HEK293 (cell line): ENCODE measurements around the gene CCDC40.

Experiments
- CTCF ChIA-PET: fragments of 350-600 bp; formaldehyde crosslinking; extraction: SDS; loops from one replicate; lab custom pipeline; 2021; ENCODE audit warnings: antibody characterized with exemption; lab: Yijun Ruan, JAX
- POLR2A ChIA-PET: fragments of 300-600 bp; formaldehyde crosslinking; extraction: SDS; loops from one replicate; lab custom pipeline; 2020; ENCODE audit warnings: antibody characterized with exemption, inconsistent platforms; lab: Yijun Ruan, JAX
- H3K27ac ChIP-seq: fragments of 200-500 bp; sonication (Bioruptor generic); 2 replicates; pipeline ENCODE4 v1.5.1; 2014; ENCODE audit warnings: low read depth, low read length, control low read depth, inconsistent platforms; ENCODE audit errors: extremely low read depth
- H3K36me3 ChIP-seq, 2 experiments: fragments of 200-500 bp in 1 of 2; sonication (Bioruptor generic) in 1 of 2; 1 replicate in 1 of 2; 2 replicates in 1 of 2; pipeline ENCODE4 v1.5.1; 2014 to 2017; ENCODE audit warnings: inconsistent platforms in 2 of 2, low read length in 2 of 2; ENCODE audit not compliant: control insufficient read depth in 2 of 2, insufficient read depth in 1 of 2
- H3K4me1 ChIP-seq: fragments of 200-500 bp; sonication (Bioruptor generic); 2 replicates; pipeline ENCODE4 v1.5.1; 2014; ENCODE audit warnings: mild to moderate bottlenecking, low read length, inconsistent platforms; ENCODE audit not compliant: control insufficient read depth, insufficient read depth
- H3K4me3 ChIP-seq: 2 replicates; pipeline ENCODE4 v1.5.1; 2011; ENCODE audit warnings: low read depth, mild to moderate bottlenecking, control low read depth, low read length, moderate library complexity
- H3K9me3 ChIP-seq: fragments of 200-500 bp; sonication (Bioruptor generic); 2 replicates; pipeline ENCODE4 v1.5.1; 2014; ENCODE audit warnings: low read depth, low read length, inconsistent platforms; ENCODE audit not compliant: control insufficient read depth, insufficient read depth
- GLIS1 ChIP-seq: fragments of 450-650 bp; formaldehyde crosslinking; IDR thresholded peaks from 2 replicates; pipeline ENCODE4 v1.5.1; 2016; ENCODE audit warnings: missing biosample characterization, missing genetic modification characterization
- GLIS2 ChIP-seq: fragments of 450-650 bp; formaldehyde crosslinking; IDR thresholded peaks from 2 replicates; pipeline ENCODE4 v1.5.1; 2016; ENCODE audit warnings: missing biosample characterization, missing genetic modification characterization
- KLF10 ChIP-seq: fragments of 450-650 bp; IDR thresholded peaks from 2 replicates; pipeline ENCODE4 v1.5.1; 2018; ENCODE audit warnings: missing biosample characterization, mild to moderate bottlenecking, missing genetic modification characterization
- MYNN ChIP-seq: fragments of 450-650 bp; formaldehyde crosslinking; IDR thresholded peaks from 2 replicates; pipeline ENCODE4 v1.5.1; 2016; ENCODE audit warnings: missing biosample characterization, missing genetic modification characterization, borderline replicate concordance
- PRDM1 ChIP-seq: fragments of 450-650 bp; formaldehyde crosslinking; IDR thresholded peaks from 2 replicates; pipeline ENCODE4; 2016; ENCODE audit warnings: missing biosample characterization, missing genetic modification characterization
- PRDM10 ChIP-seq: fragments of 450-650 bp; formaldehyde crosslinking; IDR thresholded peaks from 2 replicates; pipeline ENCODE4 v1.5.1; 2016; ENCODE audit warnings: missing biosample characterization, missing genetic modification characterization
- SCRT2 ChIP-seq: fragments of 450-650 bp; formaldehyde crosslinking; IDR thresholded peaks from 2 replicates; pipeline ENCODE4 v1.5.1; 2016; ENCODE audit warnings: missing biosample characterization, missing genetic modification characterization
- TCF7L2 ChIP-seq: IDR thresholded peaks from 2 replicates; pipeline ENCODE4 v1.6.1; 2011; ENCODE audit warnings: low read depth, mild to moderate bottlenecking, inconsistent platforms, low read length, moderate library complexity, borderline replicate concordance
- TRIM28 ChIP-seq: IDR thresholded peaks from 2 replicates; pipeline ENCODE4 v1.6.1; 2011; ENCODE audit warnings: low read length, control low read depth, borderline replicate concordance
- WT1 ChIP-seq: fragments of 450-650 bp; formaldehyde crosslinking; IDR thresholded peaks from 2 replicates; pipeline ENCODE4 v1.5.1; 2016; ENCODE audit warnings: missing biosample characterization, missing genetic modification characterization
- ZBTB48 ChIP-seq: fragments of 450-650 bp; formaldehyde crosslinking; IDR thresholded peaks from 2 replicates; pipeline ENCODE4 v1.5.1; 2016; ENCODE audit warnings: missing biosample characterization, missing genetic modification characterization
- ZIC2 ChIP-seq: fragments of 450-650 bp; formaldehyde crosslinking; IDR thresholded peaks from 2 replicates; pipeline ENCODE4 v1.5.1; 2016; ENCODE audit warnings: missing biosample characterization, missing genetic modification characterization
- ZNF114 ChIP-seq: fragments of 450-650 bp; formaldehyde crosslinking; IDR thresholded peaks from 2 replicates; pipeline ENCODE4 v1.5.0; 2017; ENCODE audit warnings: missing biosample characterization, missing genetic modification characterization
- ZNF132 ChIP-seq: fragments of 450-650 bp; formaldehyde crosslinking; IDR thresholded peaks from 2 replicates; pipeline ENCODE4 v1.5.1; 2017; ENCODE audit warnings: missing biosample characterization, missing genetic modification characterization, borderline replicate concordance
- ZNF184 ChIP-seq: fragments of 450-650 bp; IDR thresholded peaks from 2 replicates; pipeline ENCODE4 v1.5.1; 2018; ENCODE audit warnings: missing biosample characterization, mild to moderate bottlenecking, missing genetic modification characterization
- ZNF221 ChIP-seq: fragments of 450-650 bp; formaldehyde crosslinking; IDR thresholded peaks from 2 replicates; pipeline ENCODE4 v1.5.1; 2017; ENCODE audit warnings: missing biosample characterization, missing genetic modification characterization, borderline replicate concordance
- ZNF239 ChIP-seq: fragments of 450-650 bp; formaldehyde crosslinking; IDR thresholded peaks from 2 replicates; pipeline ENCODE4 v1.5.1; 2016; ENCODE audit warnings: missing biosample characterization, missing genetic modification characterization
- ZNF302 ChIP-seq: fragments of 450-650 bp; formaldehyde crosslinking; IDR thresholded peaks from 2 replicates; pipeline ENCODE4 v1.5.1; 2016; ENCODE audit warnings: missing biosample characterization, missing genetic modification characterization, low read depth
- ZNF341 ChIP-seq: fragments of 450-650 bp; formaldehyde crosslinking; IDR thresholded peaks from 2 replicates; pipeline ENCODE4; 2016; ENCODE audit warnings: low read depth, missing biosample characterization, missing genetic modification characterization
- ZNF629 ChIP-seq: fragments of 450-650 bp; formaldehyde crosslinking; IDR thresholded peaks from 2 replicates; pipeline ENCODE4 v1.5.1; 2017; ENCODE audit warnings: missing biosample characterization, missing genetic modification characterization
- ZNF658 ChIP-seq: fragments of 450-650 bp; formaldehyde crosslinking; IDR thresholded peaks from 2 replicates; pipeline ENCODE4; 2016; ENCODE audit warnings: missing biosample characterization, missing genetic modification characterization
- ZNF792 ChIP-seq: fragments of 450-650 bp; formaldehyde crosslinking; IDR thresholded peaks from 2 replicates; pipeline ENCODE4 v1.5.1; 2016; ENCODE audit warnings: missing biosample characterization, missing genetic modification characterization
- TF ChIP-seq, protein P1 (sequence below): fragments of 450-650 bp; formaldehyde crosslinking; IDR thresholded peaks from 2 replicates; pipeline ENCODE4; 2016; ENCODE audit warnings: missing biosample characterization, missing genetic modification characterization

The CCDC40 gene

GRCh38 chr17:80117491-80118401, 81.3 kb downstream of the CCDC40 start:
- Histone ChIP-seq H3K4me3 (no peak overlapping the region), H3K27ac (no peak overlapping the region), H3K4me1 (no peaks in the 10 kb centered on the region), H3K9me3 (no peaks in the 10 kb centered on the region), H3K36me3 (peaks cover 0 to 16% of the 10 kb centered on the region in 2 experiments; a peak in 1 of 3 replicates)
- POLR2A ChIA-PET = interaction anchor here (2.7 kb wide), 1 partner anchor 28 kb away, joined by 6 read pairs; no protein-coding TSS in a partner anchor
- TF ChIP-seq ZNF629 (tag by site-specific recombination) = no peak
- no peak for TF ChIP-seq KLF10 (tag by site-specific recombination)
- no peak for TF ChIP-seq ZNF114 (tag by site-specific recombination)
- TF ChIP-seq GLIS1 = peak; percentile 28; the same call in 1 of the 2 replicates
- no peak for TF ChIP-seq TRIM28
- no peak for TF ChIP-seq ZNF132 (tag by site-specific recombination)
- TF ChIP-seq GLIS2 (tag by site-specific recombination) = peak; percentile 56
- no peak for TF ChIP-seq ZNF792
- peak; percentile 27; the same call in 1 of the 2 replicates for TF ChIP-seq ZIC2
- TF ChIP-seq ZNF302 (tag by site-specific recombination) = no peak
- CTCF ChIA-PET = interaction anchor here (1.0 to 1.2 kb wide), 2 partner anchors 7 to 16 kb away, joined by 6 read pairs; partner anchors contain the start of gene GAA

DNA sequence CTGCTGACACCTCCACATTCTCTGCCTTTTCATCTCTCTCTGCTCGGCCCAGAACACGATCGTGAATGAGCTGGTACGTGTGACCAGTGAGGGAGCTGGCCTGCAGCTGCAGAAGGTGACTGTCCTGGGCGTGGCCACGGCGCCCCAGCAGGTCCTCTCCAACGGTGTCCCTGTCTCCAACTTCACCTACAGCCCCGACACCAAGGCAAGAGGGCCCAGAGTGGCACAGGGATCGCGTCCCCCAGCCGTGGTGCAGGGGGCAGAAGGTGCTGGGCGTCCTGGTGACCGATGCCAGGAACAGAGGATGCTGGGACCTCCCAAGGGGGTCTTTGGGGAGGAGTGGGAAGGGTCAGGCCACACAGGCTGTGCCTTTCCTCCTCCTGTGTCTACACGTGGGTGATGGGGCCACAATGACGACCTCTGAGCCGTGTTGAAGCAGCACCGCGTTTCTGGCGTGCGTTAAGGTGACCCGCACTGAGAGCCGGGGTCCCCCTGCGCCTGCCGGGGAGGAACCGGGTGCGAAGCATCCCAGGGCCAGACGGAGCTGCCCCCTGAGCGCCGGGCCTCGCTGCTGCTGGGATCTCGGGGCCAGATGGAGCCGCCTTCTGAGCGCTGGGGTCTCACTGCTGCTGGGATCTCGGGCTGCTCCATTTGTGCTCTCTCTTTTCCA, 82.3 kb downstream of the CCDC40 start:
- CTCF ChIA-PET = interaction anchor here (0.9 to 1.0 kb wide), 2 partner anchors 8 to 48 kb away, joined by 3 to 6 read pairs; no protein-coding TSS in a partner anchor
- Histone ChIP-seq H3K27ac (no peak overlapping the region), H3K36me3 (peaks cover 0 to 13% of the 10 kb centered on the region in 2 experiments; a peak in 1 of 3 replicates), H3K4me3 (no peak overlapping the region), H3K9me3 (no peaks in the 10 kb centered on the region)
- no peak for TF ChIP-seq ZBTB48 (tag by site-specific recombination)
- no peak for TF ChIP-seq PRDM1 (tag by site-specific recombination)
- TF ChIP-seq, protein P1, sequence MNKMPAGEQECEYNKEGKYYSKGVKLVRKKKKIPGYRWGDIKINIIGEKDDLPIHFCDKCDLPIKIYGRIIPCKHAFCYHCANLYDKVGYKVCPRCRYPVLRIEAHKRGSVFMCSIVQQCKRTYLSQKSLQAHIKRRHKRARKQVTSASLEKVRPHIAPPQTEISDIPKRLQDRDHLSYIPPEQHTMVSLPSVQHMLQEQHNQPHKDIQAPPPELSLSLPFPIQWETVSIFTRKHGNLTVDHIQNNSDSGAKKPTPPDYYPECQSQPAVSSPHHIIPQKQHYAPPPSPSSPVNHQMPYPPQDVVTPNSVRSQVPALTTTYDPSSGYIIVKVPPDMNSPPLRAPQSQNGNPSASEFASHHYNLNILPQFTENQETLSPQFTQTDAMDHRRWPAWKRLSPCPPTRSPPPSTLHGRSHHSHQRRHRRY (tag by site-specific recombination) = no peak
- TF ChIP-seq, all 188 proteins: peak for 0
- POLR2A ChIA-PET = interaction anchor here (1.2 to 2.7 kb wide), 3 partner anchors 10 to 27 kb away, joined by 3 to 6 read pairs (median 3); partner anchors contain the start of gene GAA
- H3K4me1 ChIP-seq = no peaks in the 10 kb centered on the region

GRCh38 chr17:80119271-80119791, 82.9 kb downstream of the CCDC40 start:
- ChIA-PET POLR2A (interaction anchor here (1.2 to 1.4 kb wide), 2 partner anchors 10 to 18 kb away, joined by 3 read pairs; partner anchors contain the start of gene GAA), CTCF (interaction anchor here (0.9 kb wide), 1 partner anchor 48 kb away, joined by 3 read pairs; no protein-coding TSS in a partner anchor)

DNA sequence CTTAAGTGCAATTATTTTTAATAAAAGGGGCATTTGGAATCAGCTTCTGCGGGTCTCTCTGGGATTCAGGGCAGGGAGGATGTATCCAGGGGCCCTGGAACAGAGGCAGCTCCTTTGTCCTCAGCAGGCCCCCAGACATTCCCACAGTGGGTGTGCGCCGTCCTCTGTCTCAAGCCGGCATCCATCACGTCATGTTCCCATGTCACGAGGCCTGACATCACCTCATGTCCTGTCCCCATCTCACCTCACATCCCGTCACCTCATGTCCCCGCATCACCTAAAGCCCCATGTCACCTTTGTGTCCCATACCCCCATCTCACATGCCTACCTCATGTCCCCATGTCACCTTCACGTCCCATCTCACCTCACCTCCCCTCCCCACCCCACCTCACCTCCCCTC, 83.4 kb downstream of the CCDC40 start:
- Histone ChIP-seq H3K9me3 (no peaks in the 10 kb centered on the region), H3K36me3 (peaks cover 0 to 13% of the 10 kb centered on the region in 2 experiments; a peak in 1 of 3 replicates), H3K4me3 (no peak overlapping the region), H3K27ac (no peak overlapping the region), H3K4me1 (no peaks in the 10 kb centered on the region)
- ChIA-PET POLR2A (interaction anchor here (1.2 to 1.4 kb wide), 2 partner anchors 11 to 18 kb away, joined by 3 read pairs; partner anchors contain the start of gene GAA), CTCF (interaction anchor here (0.9 kb wide), 1 partner anchor 47 kb away, joined by 3 read pairs; no protein-coding TSS in a partner anchor)
- no peak for TF ChIP-seq WT1 (tag by site-specific recombination)
- TF ChIP-seq SCRT2 = no peak; the same call in 1 of the 2 replicates
- TF ChIP-seq MYNN (tag by site-specific recombination) = no peak
- no peak for TF ChIP-seq ZNF341 (tag by site-specific recombination)
- no peak for TF ChIP-seq ZNF221
- TF ChIP-seq ZNF239 (tag by site-specific recombination) = no peak
- TF ChIP-seq PRDM10 (tag by site-specific recombination) = no peak

More at GRCh38 chr17:80119271-80119791, 82.9 kb downstream of the CCDC40 start:
- no peaks in the 10 kb centered on the region for H3K9me3 ChIP-seq
- H3K27ac ChIP-seq = no peak overlapping the region
- peaks cover 0 to 13% of the 10 kb centered on the region in 2 experiments; a peak in 1 of 3 replicates for H3K36me3 ChIP-seq
- H3K4me3 ChIP-seq = no peak overlapping the region
- TF ChIP-seq ZNF184 (tag by site-specific recombination) (no peak), TCF7L2 (no peak), ZNF658 (tag by site-specific recombination) (no peak), SCRT2 (peak; percentile 54)
- no peaks in the 10 kb centered on the region for H3K4me1 ChIP-seq
